Limb (tissue), 2 donors: Measurements from ENCODE around the gene ANKRD63.

Experiments used
- DNase-seq, 2 donors: peaks; one replicate each; pipeline ENCODE4 v3.0.0-alpha.2; 2016; ENCODE audit errors: extremely low spot score in 2 of 2

The ANKRD63 gene

GRCh38 chr15:40313531-40314398 is 30.9 kb upstream of the ANKRD63 start:
- peak in 1 of 2 donors; percentile 62 for DNase-seq

GRCh38 chr15:40312370-40313158 is 29.7 kb upstream of the ANKRD63 start:
- DNase-seq = no peak

- no peak for DNase-seq
Observed at GRCh38 chr15:40310993-40311392, 28.1 kb upstream of the ANKRD63 start.

GRCh38 chr15:40310001-40310959 is 27.4 kb upstream of the ANKRD63 start:
- peak in 1 of 2 donors; percentile 70 for DNase-seq

GRCh38 chr15:40309344-40309862 is 26.5 kb upstream of the ANKRD63 start:
- no peak for DNase-seq

GRCh38 chr15:40307421-40308211 is 24.8 kb upstream of the ANKRD63 start, which contains the start of gene PLCB2:
Gene PLCB2, minus strand, starts transcription at chr15:40307935. Its CDS starts 263 bp downstream, at chr15:40307672.
- peak in 1 of 2 donors; percentile 46 for DNase-seq

GRCh38 chr15:40306908-40307307 is 24.0 kb upstream of the ANKRD63 start:
- no peak for DNase-seq

- DNase-seq = no peak
Observed at GRCh38 chr15:40306371-40306770, 23.5 kb upstream of the ANKRD63 start.

- DNase-seq = no peak
Observed at GRCh38 chr15:40305281-40305680, 22.4 kb upstream of the ANKRD63 start.

- DNase-seq = no peak
Observed at GRCh38 chr15:40303576-40303975, 20.7 kb upstream of the ANKRD63 start.

- no peak for DNase-seq
Observed at GRCh38 chr15:40302981-40303380, 20.1 kb upstream of the ANKRD63 start.

GRCh38 chr15:40302288-40302886 is 19.5 kb upstream of the ANKRD63 start:
- DNase-seq = no peak

GRCh38 chr15:40301467-40302179 is 18.8 kb upstream of the ANKRD63 start:
- no peak for DNase-seq

- DNase-seq = no peak
Observed at GRCh38 chr15:40300771-40301170, 17.9 kb upstream of the ANKRD63 start.

- DNase-seq = no peak
Observed at GRCh38 chr15:40300367-40300766, 17.5 kb upstream of the ANKRD63 start.

- no peak for DNase-seq
Observed at GRCh38 chr15:40298216-40298935, 15.5 kb upstream of the ANKRD63 start.

GRCh38 chr15:40297356-40297755 is 14.5 kb upstream of the ANKRD63 start:
- DNase-seq = no peak

GRCh38 chr15:40296561-40297230 is 13.8 kb upstream of the ANKRD63 start:
- DNase-seq = no peak
